Smooth muscle cell (in vitro differentiated cells): ENCODE measurements around the gene PDE10A. TPM values are rescaled to one million over a fixed set of nuclear protein-coding genes. Genes with fewer than 3 reads are reported as not detected.

Experiments used
- DNase-seq: peaks from one replicate; lab custom pipeline; 2025; ENCODE audit not compliant: unreplicated experiment; lab: John Stamatoyannopoulos, UW
- H2AFZ ChIP-seq: fragments of 200-600 bp; sonication (generic); 2 replicates; pipeline ENCODE4 v1.6.0; 2016; ENCODE audit warnings: antibody characterized with exemption, low read depth, mild to moderate bottlenecking
- H3F3A ChIP-seq: fragments of 200-600 bp; sonication (generic); 2 replicates; pipeline ENCODE4 v1.6.0; 2017; ENCODE audit warnings: antibody characterized with exemption, low read depth
- H3K27ac ChIP-seq: fragments of 200-600 bp; sonication (generic); 2 replicates; pipeline ENCODE4 v1.5.1; 2016; ENCODE audit warnings: low read depth, mild to moderate bottlenecking
- H3K27me3 ChIP-seq: fragments of 200-600 bp; sonication (generic); 2 replicates; pipeline ENCODE4 v1.6.1; 2016; ENCODE audit warnings: low read depth, mild to moderate bottlenecking
- H3K36me3 ChIP-seq: fragments of 200-600 bp; sonication (generic); 2 replicates; pipeline ENCODE4 v1.5.1; 2016; ENCODE audit warnings: low read depth
- H3K4me1 ChIP-seq: fragments of 200-600 bp; sonication (generic); 2 replicates; pipeline ENCODE4 v1.5.1; 2016; ENCODE audit warnings: low read depth
- H3K4me2 ChIP-seq: fragments of 200-600 bp; sonication (generic); 2 replicates; pipeline ENCODE4 v1.6.0; 2016; ENCODE audit warnings: mild to moderate bottlenecking
- H3K4me3 ChIP-seq: fragments of 200-600 bp; sonication (generic); 2 replicates; pipeline ENCODE4 v1.5.1; 2016; ENCODE audit warnings: mild to moderate bottlenecking
- H3K79me2 ChIP-seq: fragments of 200-600 bp; sonication (generic); 2 replicates; pipeline ENCODE4 v1.6.0; 2016; ENCODE audit warnings: low read depth, mild to moderate bottlenecking
- H3K9ac ChIP-seq: fragments of 200-600 bp; sonication (generic); 2 replicates; pipeline ENCODE4 v1.6.0; 2016; ENCODE audit warnings: low read depth
- H3K9me3 ChIP-seq: fragments of 200-600 bp; sonication (generic); replicated peaks from 2 replicates; pipeline ENCODE4 v1.5.1; 2016; ENCODE audit warnings: low read depth
- H4K20me1 ChIP-seq: fragments of 200-600 bp; sonication (generic); 2 replicates; pipeline ENCODE4 v1.6.0; 2016; ENCODE audit warnings: low read depth
- CTCF ChIP-seq: fragments of 200-600 bp; sonication (generic); IDR thresholded peaks from 2 replicates; pipeline ENCODE4 v1.5.1; 2017; ENCODE audit warnings: borderline replicate concordance, mild to moderate bottlenecking, antibody characterized with exemption; ENCODE audit not compliant: insufficient read depth, poor library complexity, severe bottlenecking
- WGBS: methylation state at CpG from one replicate; pipeline ENCODE4 v1.1.7; 2016; ENCODE audit warnings: low lambda C conversion rate; 5-methylcytosine and 5-hydroxymethylcytosine counted together
- polyA plus RNA-seq: library from polyadenylated mRNA; unstranded; fragments of >200 nt; fragmentation: Nextera tagmentation; extraction: Ambion mirVana; gene quantifications from 2 replicates; pipeline ENCODE4 v1.2.1, GENCODE V29; 2016
- total RNA-seq: library from RNA; depleted of rRNA; stranded (reverse); fragments of >200 nt; gene quantifications from 2 replicates; pipeline ENCODE4 v1.2.3, GENCODE V29; 2014

The PDE10A gene
- total and polyA plus RNA-seq, 2 experiments from 2014 or later = 2.0 to 5.6 TPM

DNA sequence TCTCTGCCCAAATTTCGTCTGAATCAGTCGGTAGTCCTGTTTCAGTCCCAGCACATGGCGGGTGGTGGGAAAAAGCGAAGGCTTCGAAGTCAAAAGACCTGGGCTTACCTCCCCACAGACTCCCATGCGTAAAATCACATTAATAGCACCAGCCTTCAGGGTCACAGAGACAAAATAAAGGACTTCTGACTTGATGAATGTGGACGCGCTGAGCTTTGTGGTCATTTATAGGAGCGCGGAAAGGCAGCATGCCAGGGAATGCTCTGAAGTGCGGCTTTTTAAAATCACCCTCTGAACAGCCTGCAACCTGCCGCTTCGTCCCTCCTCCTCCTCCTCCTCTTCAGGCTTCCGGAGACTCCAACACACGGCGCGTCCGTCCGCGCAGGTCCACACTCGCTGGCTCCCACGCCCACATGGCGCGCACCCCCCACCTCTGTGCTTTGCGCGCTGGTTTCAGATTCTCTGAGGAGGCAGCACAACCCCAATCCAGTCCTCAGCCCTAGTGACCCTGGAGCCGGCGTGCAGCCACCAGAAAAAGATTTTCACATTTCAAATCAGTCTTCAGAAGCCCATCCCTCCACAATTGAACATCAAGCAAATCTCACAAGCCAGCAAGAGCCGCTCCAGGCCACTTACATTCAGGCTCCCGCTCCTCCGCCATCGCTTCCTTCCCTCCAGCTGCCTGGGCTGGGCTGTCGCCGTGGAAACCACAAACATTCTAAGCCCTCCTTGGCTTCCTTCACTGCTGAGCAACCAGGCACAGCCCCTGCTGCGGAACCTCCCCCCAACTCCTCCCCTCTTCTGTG is 353.9 kb downstream of the PDE10A start, which contains the start of gene C6orf118:
TSS of gene C6orf118 (minus strand) at position 680 of the 806 bp plus-strand sequence. CDS start at position 661, 19 bp downstream.
- Histone ChIP-seq H3F3A (no peaks in the 10 kb centered on the region), H3K9me3 (no peaks in the 10 kb centered on the region), H4K20me1 (no peaks in the 10 kb centered on the region), H3K4me3 (peak within 1 kb of the TSS; percentile 47), H3K4me2 (peak within 1 kb of the TSS; percentile 83), H2AFZ (peak within 1 kb of the TSS; percentile 49), H3K36me3 (no peaks in the 10 kb centered on the region), H3K79me2 (no peaks in the 10 kb centered on the region), H3K27me3 (peaks cover 5% of the 10 kb centered on the region), H3K27ac (no peak within 1 kb of the TSS), H3K9ac (no peak within 1 kb of the TSS), H3K4me1 (peaks cover 4% of the 10 kb centered on the region)
- DNase-seq = peak; percentile 45
- 12% methylated on average over 35 of the region's 35 CpGs for WGBS
- no peak for TF ChIP-seq CTCF

GRCh38 chr6:165306955-165307354 is 356.1 kb downstream of the PDE10A start:
- H3K27me3 ChIP-seq = peaks cover 5% of the 10 kb centered on the region
- H3K4me1 ChIP-seq = peaks cover 4% of the 10 kb centered on the region
- no peaks in the 10 kb centered on the region for H4K20me1 ChIP-seq
- H3K36me3 ChIP-seq = no peaks in the 10 kb centered on the region
- no peaks in the 10 kb centered on the region for H3K79me2 ChIP-seq
- TF ChIP-seq CTCF = no peak
- no peaks in the 10 kb centered on the region for H3K9me3 ChIP-seq
- H2AFZ ChIP-seq = no peak overlapping the region
- H3F3A ChIP-seq = no peaks in the 10 kb centered on the region
- no peak overlapping the region for H3K9ac ChIP-seq
- no peak overlapping the region for H3K4me3 ChIP-seq
- DNase-seq = no peak
- 94% methylated on average over 3 of the region's 3 CpGs for WGBS
- no peak overlapping the region for H3K4me2 ChIP-seq
- no peak overlapping the region for H3K27ac ChIP-seq

- TF ChIP-seq CTCF = no peak
- WGBS = 96% methylated on average over 38 of the region's 38 CpGs
Measured at GRCh38 chr6:165301372-165302246, 361.4 kb downstream of the PDE10A start.

More at GRCh38 chr6:165301372-165302246, 361.4 kb downstream of the PDE10A start:
- H3F3A ChIP-seq = no peaks in the 10 kb centered on the region
- H3K4me1 ChIP-seq = no peaks in the 10 kb centered on the region
- no peaks in the 10 kb centered on the region for H4K20me1 ChIP-seq
- no peak for DNase-seq
- H3K4me2 ChIP-seq = no peak overlapping the region
- no peak overlapping the region for H3K27ac ChIP-seq
- no peak overlapping the region for H3K4me3 ChIP-seq
- no peak overlapping the region for H2AFZ ChIP-seq
- H3K27me3 ChIP-seq = no peaks in the 10 kb centered on the region
- H3K9ac ChIP-seq = no peak overlapping the region
- no peaks in the 10 kb centered on the region for H3K9me3 ChIP-seq
- H3K36me3 ChIP-seq = no peaks in the 10 kb centered on the region
- no peaks in the 10 kb centered on the region for H3K79me2 ChIP-seq
